Psoas muscle (tissue), 8 donors: ENCODE measurements around the gene BPIFA1. TPM values are rescaled to one million over a fixed set of nuclear protein-coding genes. Genes with fewer than 3 reads are reported as not detected.

Experiments
- ATAC-seq, 4 donors: fragments of 200-7000 bp; cut with Tn5 transposase; one replicate each; pipeline ENCODE4 v1.9.1; 2020; ENCODE audit warnings: moderate library complexity in 3 of 4, mild to moderate bottlenecking in 2 of 4
- DNase-seq, 2 donors: peaks; one replicate each; pipeline ENCODE4 v3.0.0-alpha.2; 2020
- H3K27ac ChIP-seq: fragments of 200-600 bp; one replicate; pipeline ENCODE4 v1.8.0; 2022
- H3K27me3 ChIP-seq, 3 donors: fragments of 200-600 bp in 1 of 3; one replicate each; pipeline versions ENCODE4 v1.6.1 to v1.8.0; 2013 to 2022; ENCODE audit warnings: low read length in 2 of 3, mild to moderate bottlenecking in 2 of 3, moderate library complexity in 1 of 3; ENCODE audit not compliant: insufficient read depth in 3 of 3
- H3K36me3 ChIP-seq, 2 donors: fragments of 200-600 bp in 1 of 2; one replicate each; pipeline versions ENCODE4 v1.6.1 to v1.8.0; 2013 to 2022; ENCODE audit warnings: low read depth in 1 of 2, mild to moderate bottlenecking in 1 of 2, moderate library complexity in 1 of 2; ENCODE audit not compliant: insufficient read depth in 1 of 2
- H3K4me1 ChIP-seq: fragments of 200-600 bp; one replicate; pipeline ENCODE4 v1.8.0; 2022
- H3K4me3 ChIP-seq: fragments of 200-600 bp; one replicate; pipeline ENCODE4 v1.8.0; 2022; ENCODE audit warnings: mild to moderate bottlenecking
- H3K9me3 ChIP-seq: fragments of 200-600 bp; one replicate; pipeline ENCODE4 v1.8.0; 2022
- WGBS, 3 donors: extraction: QIAGEN DNeasy Blood & Tissue Kit; methylation state at CpG; one replicate each; pipeline versions ENCODE4 v1.1.6 to v1.1.7; 2013; 5-methylcytosine and 5-hydroxymethylcytosine counted together
- intact Hi-C, 2 donors: fragments of 100-400 bp; cut with DNase I; formaldehyde crosslinking; loops; one replicate each; pipeline versions ENCODE4 v1.11.0 to v1.14.2; 2022
- polyA plus RNA-seq, 3 donors: library from polyadenylated mRNA; stranded (reverse); fragments of 200-250 nt; gene quantifications; one replicate each; pipeline ENCODE4 v1.2.3, GENCODE V29; 2013
- total RNA-seq, 4 donors: library from RNA; stranded (reverse); fragmentation: NEBNext Ultra II Directional in 2 of 4; extraction: Animal tissue kit (Norgen Biotek cat#: 25700) in 2 of 4; gene quantifications; one replicate each; pipeline versions ENCODE4 v1.2.1 to v1.2.4, GENCODE V29; 2021 to 2023
- TF ChIP-seq, protein P1 (sequence below): fragments of 200-600 bp; IDR thresholded peaks from one replicate; pipeline ENCODE4 v1.8.0; 2022; ENCODE audit warnings: antibody characterized with exemption
- donor health status: healthy with polysubstance abuse.
- donor health status: DM: no; HTN: no; CAD: no; lungs with moderate emphysema.
- donor health status: Bipolar disorder and iron deficiency.
- donor health status: healthy.
- donor health status: DM: yes; HTN: yes; CAD: no.
- donor health status: DM: no; HTN: no; CAD: no.
- donor health status: DM: no; HTN: no; CAD: no.
- donor health status: DM: yes; HTN: yes; CAD: no.

The BPIFA1 gene
- total and polyA plus RNA-seq, 7 donors = not detected

DNA sequence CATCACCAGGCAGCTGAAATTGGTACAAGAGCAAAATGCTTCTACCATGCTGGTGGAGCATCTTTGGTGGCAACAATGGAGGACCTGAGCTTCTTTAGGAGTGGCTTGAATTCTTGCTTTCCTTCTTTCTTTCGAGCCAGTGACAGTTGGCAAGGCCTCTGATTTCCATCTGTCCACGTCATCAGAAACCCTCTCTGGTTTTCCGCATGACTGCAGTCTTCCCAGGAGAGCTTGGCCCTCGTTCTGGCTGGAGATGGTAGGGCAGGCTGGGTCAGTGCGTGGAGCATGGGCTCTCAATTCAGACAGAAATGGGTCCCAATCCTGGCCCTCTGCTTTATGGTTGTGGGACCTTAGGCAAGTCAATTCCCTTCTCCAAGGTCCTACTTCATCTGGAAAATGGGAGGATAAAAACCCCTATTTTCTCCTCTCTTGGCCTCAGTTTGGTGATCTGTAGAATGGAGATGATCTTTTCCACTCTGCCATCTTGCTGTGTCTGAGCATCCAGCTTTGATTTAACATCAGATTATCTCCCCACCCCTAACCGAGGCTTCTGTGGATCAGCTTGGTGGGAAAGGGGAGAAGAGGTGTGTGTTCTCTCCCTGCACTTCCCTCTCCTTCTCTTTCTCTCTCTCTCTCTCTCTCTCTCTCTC, 43.6 kb downstream of the BPIFA1 start:
- no peak for DNase-seq

DNA sequence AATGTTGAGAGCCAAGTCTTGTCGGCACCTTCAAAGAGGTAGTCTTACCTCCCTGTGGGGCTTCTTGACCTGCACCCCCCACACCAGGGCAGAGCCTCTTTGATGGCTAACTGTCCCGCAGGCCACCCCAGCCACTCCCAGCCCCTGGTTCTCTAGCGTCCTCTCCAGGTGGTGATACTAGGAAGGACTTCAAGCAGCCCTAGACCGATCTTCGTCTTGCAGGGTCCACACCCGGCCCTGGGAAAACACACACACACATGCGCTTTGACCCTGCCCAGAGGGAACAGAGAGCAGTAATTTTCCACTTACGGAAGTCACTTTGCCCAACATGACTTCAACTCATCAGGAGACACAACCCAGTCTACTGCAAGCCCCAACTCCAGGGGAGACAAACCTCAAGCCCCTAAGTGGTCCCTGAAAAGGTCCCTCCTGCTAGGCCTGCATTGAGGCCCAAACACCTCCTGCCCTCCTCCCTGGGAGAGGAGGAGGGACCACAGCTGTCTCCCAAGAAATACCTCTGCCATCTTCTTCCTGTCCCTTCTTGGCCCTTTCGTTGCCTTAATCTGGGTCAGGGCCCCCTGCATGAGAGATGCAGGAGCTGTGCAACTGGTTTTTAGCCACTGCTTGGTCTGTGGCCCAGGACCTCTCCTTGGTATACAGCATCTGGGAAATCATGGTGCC, 44.3 kb downstream of the BPIFA1 start:
- Histone ChIP-seq H3K9me3 (no peaks in the 10 kb centered on the region), H3K36me3 (no peaks in the 10 kb centered on the region), H3K4me3 (no peak overlapping the region), H3K27me3 (peaks cover 0 to 60% (median 11%) of the 10 kb centered on the region in 3 donors), H3K27ac (no peak overlapping the region), H3K4me1 (no peaks in the 10 kb centered on the region)
- WGBS, 3 donors = 75 to 78% (median 77%) methylated on average over 9 of the region's 9 CpGs
- TF ChIP-seq, protein P1, sequence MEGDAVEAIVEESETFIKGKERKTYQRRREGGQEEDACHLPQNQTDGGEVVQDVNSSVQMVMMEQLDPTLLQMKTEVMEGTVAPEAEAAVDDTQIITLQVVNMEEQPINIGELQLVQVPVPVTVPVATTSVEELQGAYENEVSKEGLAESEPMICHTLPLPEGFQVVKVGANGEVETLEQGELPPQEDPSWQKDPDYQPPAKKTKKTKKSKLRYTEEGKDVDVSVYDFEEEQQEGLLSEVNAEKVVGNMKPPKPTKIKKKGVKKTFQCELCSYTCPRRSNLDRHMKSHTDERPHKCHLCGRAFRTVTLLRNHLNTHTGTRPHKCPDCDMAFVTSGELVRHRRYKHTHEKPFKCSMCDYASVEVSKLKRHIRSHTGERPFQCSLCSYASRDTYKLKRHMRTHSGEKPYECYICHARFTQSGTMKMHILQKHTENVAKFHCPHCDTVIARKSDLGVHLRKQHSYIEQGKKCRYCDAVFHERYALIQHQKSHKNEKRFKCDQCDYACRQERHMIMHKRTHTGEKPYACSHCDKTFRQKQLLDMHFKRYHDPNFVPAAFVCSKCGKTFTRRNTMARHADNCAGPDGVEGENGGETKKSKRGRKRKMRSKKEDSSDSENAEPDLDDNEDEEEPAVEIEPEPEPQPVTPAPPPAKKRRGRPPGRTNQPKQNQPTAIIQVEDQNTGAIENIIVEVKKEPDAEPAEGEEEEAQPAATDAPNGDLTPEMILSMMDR = no peak
- intact Hi-C loops = no loop called here
- ATAC-seq (no peak), DNase-seq (no peak)

More for the DNA sequence above, 43.6 kb downstream of the BPIFA1 start:
- ATAC-seq = no peak
- no peak overlapping the region for H3K27ac ChIP-seq
- H3K27me3 ChIP-seq = peaks cover 0 to 53% (median 9%) of the 10 kb centered on the region in 3 donors
- no peaks in the 10 kb centered on the region for H3K4me1 ChIP-seq
- no peaks in the 10 kb centered on the region for H3K36me3 ChIP-seq
- H3K4me3 ChIP-seq = no peak overlapping the region
- 29 to 41% (median 38%) methylated on average over 5 to 6 of the region's 6 CpGs for WGBS, 3 donors
- intact Hi-C loops = no loop called here
- TF ChIP-seq, protein P1 = no peak
- no peaks in the 10 kb centered on the region for H3K9me3 ChIP-seq

DNA sequence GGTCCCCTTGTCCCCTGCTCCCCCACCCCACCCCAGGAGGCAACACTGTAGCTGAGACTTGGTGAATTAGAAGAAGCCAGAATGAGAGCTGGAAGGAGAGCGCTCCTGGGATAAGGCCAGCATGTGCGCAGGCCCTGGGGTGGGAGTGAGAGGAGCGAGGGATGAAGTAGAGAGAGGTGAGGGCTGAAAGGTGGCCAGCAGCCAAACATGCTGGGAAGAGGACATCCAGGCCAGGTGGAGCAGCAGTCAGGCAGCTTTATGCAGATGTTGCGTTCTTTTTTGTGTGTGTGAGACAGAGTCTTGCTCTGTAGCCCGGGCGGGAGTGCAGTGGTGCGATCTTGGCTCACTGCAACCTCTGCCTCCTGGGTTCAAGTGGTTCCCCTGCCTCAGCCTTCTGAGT, 45.0 kb downstream of the BPIFA1 start:
- Histone ChIP-seq H3K4me1 (no peaks in the 10 kb centered on the region), H3K27me3 (peaks cover 0 to 61% (median 11%) of the 10 kb centered on the region in 3 donors), H3K36me3 (no peaks in the 10 kb centered on the region), H3K27ac (no peak overlapping the region), H3K9me3 (no peaks in the 10 kb centered on the region), H3K4me3 (no peak overlapping the region)
- DNase-seq (no peak), ATAC-seq (no peak)
- 91 to 94% (median 92%) methylated on average over 7 of the region's 7 CpGs for WGBS, 3 donors
- intact Hi-C loops = no loop called here
- TF ChIP-seq, protein P1 = no peak

DNA sequence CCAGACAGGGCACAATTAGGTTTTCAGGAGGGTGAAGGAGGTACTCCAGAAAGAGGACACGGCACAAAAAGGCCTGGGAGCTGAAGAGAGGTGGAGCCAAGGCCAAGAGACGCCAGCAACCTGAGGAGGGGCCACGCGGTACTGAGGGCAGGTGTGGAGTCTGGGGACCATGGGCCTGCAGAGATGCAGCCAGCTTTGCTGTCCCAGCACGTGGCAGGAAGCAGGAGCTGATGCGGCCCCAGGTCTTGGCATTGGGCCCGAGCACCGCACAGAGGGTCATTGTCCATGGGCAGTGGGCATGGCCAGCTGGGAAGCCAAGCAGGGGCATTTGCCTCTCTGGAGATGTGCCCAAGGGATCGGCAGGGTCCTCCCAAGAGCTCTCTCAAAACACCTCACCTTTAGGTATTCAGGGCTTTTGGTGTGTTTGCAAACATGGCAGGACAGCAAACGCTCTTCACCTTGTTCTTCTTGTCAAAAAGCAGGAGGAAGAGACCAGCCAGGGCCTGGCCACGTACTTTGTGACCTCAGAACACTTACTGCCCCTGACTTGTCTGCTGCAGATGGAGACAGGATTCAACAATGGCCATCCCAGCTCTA, 45.9 kb downstream of the BPIFA1 start:
- WGBS, 3 donors = 29 to 46% (median 37%) methylated on average over 11 of the region's 11 CpGs
- H3K27ac ChIP-seq = no peak overlapping the region
- ATAC-seq = no peak
- peaks cover 0 to 59% (median 11%) of the 10 kb centered on the region in 3 donors for H3K27me3 ChIP-seq
- TF ChIP-seq, protein P1 = no peak
- DNase-seq = no peak
- intact Hi-C loops = no loop called here
- H3K36me3 ChIP-seq = no peaks in the 10 kb centered on the region
- no peaks in the 10 kb centered on the region for H3K4me1 ChIP-seq
- no peak overlapping the region for H3K4me3 ChIP-seq
- H3K9me3 ChIP-seq = no peaks in the 10 kb centered on the region
